Measurements from ENCODE around the gene TBC1D5. TPM values are rescaled to one million over a fixed set of nuclear protein-coding genes. Genes with fewer than 3 reads are reported as not detected.

TBC1D5 gene
- total RNA-seq, 1 experiment from 2014 or later = 36.4 TPM

DNA sequence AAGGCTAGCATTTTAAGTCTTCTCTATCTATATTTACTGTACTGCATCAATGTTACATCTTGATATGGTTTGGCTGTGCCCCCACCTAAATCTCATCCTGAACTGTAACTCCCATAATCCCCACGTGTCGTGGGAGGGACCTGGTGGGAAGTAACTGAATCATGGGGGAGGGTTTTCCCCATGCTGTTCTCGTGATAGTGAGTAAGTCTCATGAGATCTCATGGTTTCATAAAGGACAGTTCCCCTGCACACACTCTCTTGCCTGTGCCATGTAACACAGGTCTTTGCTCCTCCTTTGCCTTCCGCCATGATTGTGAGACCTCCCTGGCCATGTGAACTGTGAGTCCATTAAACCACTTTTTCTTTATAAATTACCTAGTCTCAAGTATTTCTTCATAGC lies 161.5 kb downstream of the TBC1D5 start:
- H3K4me1 Mint-ChIP-seq (ENCODE audit: low read depth, unreplicated experiment) = no peaks in the 10 kb centered on the region
- ChIA-PET CTCF (no interaction called here), POLR2A (no interaction called here)
- no peaks in the 10 kb centered on the region for H3K36me3 ChIP-seq (ENCODE audit: control insufficient read depth, insufficient read depth, low read length)
- no peaks in the 10 kb centered on the region for H3K27me3 Mint-ChIP-seq (ENCODE audit: insufficient read depth, unreplicated experiment)
- H3K4me3 Mint-ChIP-seq (ENCODE audit: unreplicated experiment) = no peak overlapping the region
- DNase-seq = no peak
- intact Hi-C loops (cut with micrococcal nuclease; ENCODE audit: unreplicated experiment) = no loop called here
- no peaks in the 10 kb centered on the region; the same call in 1 of the 2 replicates for H3K4me1 ChIP-seq
- no peak overlapping the region for H3K27ac Mint-ChIP-seq (ENCODE audit: unreplicated experiment)
- no peaks in the 10 kb centered on the region for H3K9me3 Mint-ChIP-seq (ENCODE audit: unreplicated experiment)
- no peaks in the 10 kb centered on the region for H3K9me3 ChIP-seq
- TF ChIP-seq CTCF (IDR thresholded peaks at IDR 0.05; ENCODE audit: insufficient read depth in 1 of 2, low read depth in 1 of 2, low read length in 1 of 2, severe bottlenecking in 1 of 2, unreplicated experiment in 1 of 2) = no peak
- H3K36me3 Mint-ChIP-seq (ENCODE audit: insufficient read depth, unreplicated experiment) = no peaks in the 10 kb centered on the region
- no peaks in the 10 kb centered on the region for H3K27me3 ChIP-seq (replicated peaks; ENCODE audit: control insufficient read depth, insufficient read depth, low read length)
- BruUV-seq (replicated peaks) = no TSS peak
- H3K4me3 ChIP-seq (ENCODE audit: low read depth, low read length) = no peak overlapping the region

GRCh38 chr3:17579289-17580031 lies 163.0 kb downstream of the TBC1D5 start:
- Histone ChIP-seq H3K36me3 (ENCODE audit: control insufficient read depth, insufficient read depth, low read length) (no peaks in the 10 kb centered on the region), H3K9me3 (no peaks in the 10 kb centered on the region), H3K4me1 (no peaks in the 10 kb centered on the region; the same call in 1 of the 2 replicates), H3K4me3 (ENCODE audit: low read depth, low read length) (no peak overlapping the region), H3K27me3 (replicated peaks; ENCODE audit: control insufficient read depth, insufficient read depth, low read length) (no peaks in the 10 kb centered on the region)
- TF ChIP-seq CTCF (IDR thresholded peaks at IDR 0.05; ENCODE audit: insufficient read depth in 1 of 2, low read depth in 1 of 2, low read length in 1 of 2, severe bottlenecking in 1 of 2, unreplicated experiment in 1 of 2) = no peak
- Mint-ChIP-seq H3K36me3 (ENCODE audit: insufficient read depth, unreplicated experiment) (no peaks in the 10 kb centered on the region), H3K4me1 (ENCODE audit: low read depth, unreplicated experiment) (no peaks in the 10 kb centered on the region), H3K9me3 (ENCODE audit: unreplicated experiment) (no peaks in the 10 kb centered on the region), H3K4me3 (ENCODE audit: unreplicated experiment) (no peak overlapping the region), H3K27ac (ENCODE audit: unreplicated experiment) (no peak overlapping the region), H3K27me3 (ENCODE audit: insufficient read depth, unreplicated experiment) (no peaks in the 10 kb centered on the region)
- no peak for DNase-seq
- intact Hi-C loops (cut with micrococcal nuclease; ENCODE audit: unreplicated experiment) = no loop called here
- ChIA-PET POLR2A (no interaction called here), CTCF (no interaction called here)
- BruUV-seq (replicated peaks) = no TSS peak

DNA sequence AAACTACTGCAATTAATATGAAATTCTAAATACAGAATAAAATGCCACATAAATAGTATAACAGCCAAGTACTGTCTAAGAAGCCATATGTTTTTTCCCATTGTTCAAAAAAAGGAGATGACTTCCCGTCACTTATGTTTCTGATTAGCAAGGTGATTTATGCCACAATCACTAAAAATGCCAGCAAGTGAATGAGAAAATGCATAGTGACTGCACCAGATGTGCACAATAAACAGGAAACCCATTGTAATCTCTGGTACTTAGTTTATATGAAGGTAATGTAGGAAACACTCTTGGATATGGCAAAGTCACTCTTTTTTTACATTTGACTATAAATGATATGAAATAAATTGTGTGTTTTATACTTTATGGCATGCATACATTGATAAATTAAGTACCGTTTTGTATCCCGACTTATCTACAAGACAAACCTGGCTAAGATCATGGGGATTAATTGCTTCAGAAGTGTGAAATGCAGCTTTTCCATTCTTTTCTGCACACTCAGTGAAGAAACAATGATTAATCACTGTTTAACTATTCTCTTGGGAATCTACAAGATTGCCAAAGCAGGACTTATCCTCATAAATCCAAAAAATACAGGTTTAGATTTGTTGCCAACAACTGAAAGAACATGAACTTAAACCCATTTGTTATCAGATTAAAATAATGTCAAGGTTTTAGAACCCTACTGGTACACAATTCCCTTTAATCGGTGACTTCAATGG lies 164.5 kb downstream of the TBC1D5 start:
- Histone ChIP-seq H3K27me3 (replicated peaks; ENCODE audit: control insufficient read depth, insufficient read depth, low read length) (no peaks in the 10 kb centered on the region), H3K36me3 (ENCODE audit: control insufficient read depth, insufficient read depth, low read length) (no peaks in the 10 kb centered on the region), H3K9me3 (no peaks in the 10 kb centered on the region), H3K4me3 (ENCODE audit: low read depth, low read length) (no peak overlapping the region), H3K4me1 (no peaks in the 10 kb centered on the region)
- Mint-ChIP-seq H3K27me3 (ENCODE audit: insufficient read depth, unreplicated experiment) (no peaks in the 10 kb centered on the region), H3K4me3 (ENCODE audit: unreplicated experiment) (no peak overlapping the region), H3K36me3 (ENCODE audit: insufficient read depth, unreplicated experiment) (no peaks in the 10 kb centered on the region), H3K4me1 (ENCODE audit: low read depth, unreplicated experiment) (no peaks in the 10 kb centered on the region), H3K27ac (ENCODE audit: unreplicated experiment) (no peak overlapping the region), H3K9me3 (ENCODE audit: unreplicated experiment) (no peaks in the 10 kb centered on the region)
- POLR2A ChIA-PET = no interaction called here
- BruUV-seq (replicated peaks) = no TSS peak
- no peak for DNase-seq
- no peak for TF ChIP-seq CTCF (IDR thresholded peaks at IDR 0.05; ENCODE audit: insufficient read depth in 1 of 2, low read depth in 1 of 2, low read length in 1 of 2, severe bottlenecking in 1 of 2, unreplicated experiment in 1 of 2)
- CTCF ChIA-PET = no interaction called here
- intact Hi-C loops (cut with micrococcal nuclease; ENCODE audit: unreplicated experiment) = no loop called here
